Ureter (tissue), 1 donor: ENCODE results near the gene PAX8. TPM values are rescaled to one million over a fixed set of nuclear protein-coding genes. Genes with fewer than 3 reads are reported as not detected.

Experiments used
- DNase-seq: peaks from one replicate; pipeline ENCODE4 v3.0.0-alpha.2; 2020; ENCODE audit warnings: low spot score
- total RNA-seq: library from RNA; stranded (reverse); gene quantifications from one replicate; pipeline ENCODE4 v1.2.4, GENCODE V29; 2023
- donor health status: DM: yes; HTN: yes; CAD: no.

The PAX8 gene
- total RNA-seq, 1 donor from 2014 or later = 160 TPM

DNA sequence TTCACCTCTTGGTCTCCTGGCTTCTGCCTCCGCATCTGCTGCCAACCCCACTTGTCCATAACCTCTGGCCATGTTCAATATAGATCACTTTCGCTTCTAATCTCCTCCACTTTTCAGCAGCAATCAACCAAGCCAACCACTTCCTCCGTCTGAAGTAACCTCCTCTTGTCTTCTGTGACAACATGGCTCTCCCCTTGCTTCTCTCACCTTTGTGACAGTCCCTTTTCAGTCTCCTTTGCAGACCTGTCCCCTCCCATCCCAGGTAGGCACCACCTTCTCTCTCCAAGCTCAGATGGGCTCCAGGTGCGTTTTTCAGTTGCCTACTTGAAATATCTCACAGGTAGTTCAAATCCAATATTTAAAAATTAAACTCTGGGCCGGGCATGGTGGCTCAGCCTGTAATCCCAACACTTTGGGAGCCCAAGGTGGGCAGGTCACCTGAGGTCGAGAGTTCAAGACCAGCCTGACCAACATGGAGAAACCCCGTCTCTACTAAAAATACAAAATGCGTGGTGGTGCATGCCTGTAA, 109.7 kb downstream of the PAX8 start:
- DNase-seq = no peak

GRCh38 chr2:113167962-113168340, 110.8 kb downstream of the PAX8 start:
- no peak for DNase-seq

- no peak for DNase-seq
Observed at GRCh38 chr2:113167115-113167932, 111.4 kb downstream of the PAX8 start.

DNA sequence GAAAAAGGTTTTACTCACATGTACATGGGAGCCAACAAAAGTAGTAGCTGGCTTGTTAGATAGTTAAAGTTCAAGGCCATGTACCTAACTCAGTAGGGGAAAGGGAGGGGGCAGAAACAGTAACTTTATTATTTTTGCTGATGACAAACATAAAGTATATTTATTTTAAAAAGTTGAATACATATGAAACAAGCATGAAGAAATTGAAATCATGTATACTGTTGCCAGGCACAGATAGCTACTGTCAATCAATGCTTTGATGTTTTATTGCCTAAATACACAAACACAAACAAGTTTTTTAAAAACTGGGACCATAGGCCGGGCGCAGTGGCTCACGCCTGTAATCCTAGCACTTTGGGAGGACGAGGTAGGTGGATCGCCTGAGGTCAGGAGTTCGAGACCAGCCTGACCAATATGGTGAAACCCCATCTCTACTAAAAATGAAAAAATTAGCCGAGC, 112.5 kb downstream of the PAX8 start:
- DNase-seq = no peak

Other genes with a start within 250 kb of the PAX8 start
- not detected for gene IL36B, start 226.1 kb downstream of the PAX8 start, total RNA-seq
- not detected for gene IL36RN, start 219.7 kb downstream of the PAX8 start, total RNA-seq
- gene IL1F10, start 211.0 kb downstream of the PAX8 start, total RNA-seq = not detected
- 80.2 TPM for gene IL1RN, start 151.3 kb downstream of the PAX8 start, total RNA-seq
- gene PSD4, start 105.0 kb downstream of the PAX8 start, total RNA-seq = 55.1 TPM
- gene ZNG1B, start 158.8 kb upstream of the PAX8 start, total RNA-seq = 46.0 TPM
- 0.39 TPM for gene FOXD4L1, start 219.7 kb upstream of the PAX8 start, total RNA-seq